Measurements from ENCODE around the gene CAB39. TPM values are rescaled to one million over a fixed set of nuclear protein-coding genes. Genes with fewer than 3 reads are reported as not detected.

The CAB39 gene
- total and polyA plus RNA-seq, 2 of the 8 experiments (the other 6 are each of a cell fraction or from before 2014, with no cell fraction given) = 16.4 to 50.5 TPM

DNA sequence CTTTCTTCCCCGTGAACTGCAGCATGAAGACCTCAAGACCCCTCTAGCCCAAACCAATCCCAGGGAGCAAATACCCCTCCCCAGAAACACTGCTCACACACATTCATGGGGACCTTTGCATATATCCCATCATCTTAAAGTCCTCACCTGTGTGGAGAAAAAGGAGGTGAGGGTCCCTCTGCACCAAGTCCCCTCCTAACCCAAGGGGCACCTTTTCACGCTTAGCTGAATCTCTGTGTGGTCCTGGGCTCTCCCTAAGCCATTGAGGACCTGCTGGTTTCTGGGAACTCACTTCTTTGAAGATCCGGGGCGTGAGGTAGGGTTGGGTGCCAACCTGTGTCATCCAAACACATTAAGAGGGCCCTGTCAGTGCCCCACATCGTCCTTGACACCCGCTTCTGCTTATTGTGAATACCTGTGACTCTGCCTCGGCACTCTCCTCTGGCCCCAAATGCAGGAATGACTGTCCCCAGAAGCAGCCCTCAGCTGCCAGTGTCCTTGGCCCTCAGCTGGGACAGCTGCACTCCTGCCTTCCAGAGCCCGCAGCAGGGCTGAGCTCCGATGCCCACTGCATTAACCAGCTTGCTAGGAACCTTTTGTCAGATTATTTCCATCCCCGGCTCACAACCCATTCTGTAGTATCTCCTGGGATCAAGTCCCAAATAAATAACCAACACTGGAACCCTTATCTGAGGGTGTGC lies 110.8 kb downstream of the CAB39 start:
- no peaks in the 10 kb centered on the region for H3K79me2 ChIP-seq (ENCODE audit: control insufficient read depth in 1 of 2, insufficient read depth in 2 of 2, low read length in 2 of 2)
- peaks cover 0 to 9% (median 5%) of the 10 kb centered on the region in 4 experiments; a peak in 5 of 8 replicates for H3K36me3 ChIP-seq (ENCODE audit: control insufficient read depth in 2 of 4, insufficient read depth in 4 of 4, low read length in 3 of 4)
- H3K27ac ChIP-seq (ENCODE audit: low read depth, low read length) = no peak overlapping the region
- H3K4me2 ChIP-seq (ENCODE audit: insufficient read depth in 1 of 2, low read depth in 2 of 2, low read length in 2 of 2) = no peak overlapping the region
- H3K9me3 ChIP-seq (ENCODE audit: insufficient read depth in 2 of 2, low read depth in 1 of 2, low read length in 1 of 2) = no peaks in the 10 kb centered on the region
- no peak overlapping the region for H2AK5ac ChIP-seq (ENCODE audit: low read depth, low read length)
- H4K5ac ChIP-seq (ENCODE audit: insufficient read length, low read depth, low read length) = no peak overlapping the region
- POLR2A ChIA-PET (ENCODE audit: partially characterized antibody) = interaction anchor here (0.9 to 1.6 kb wide), 3 partner anchors 18 to 111 kb away, joined by 3 to 5 read pairs (median 4); partner anchors contain the start of gene ITM2C
- H3K18ac ChIP-seq (ENCODE audit: extremely low read depth, low read length) = no peak overlapping the region
- H2BK120ac ChIP-seq (replicated peaks; ENCODE audit: low read depth, low read length) = no peak overlapping the region
- no peak overlapping the region for H4K8ac ChIP-seq (ENCODE audit: extremely low read depth, insufficient read depth, low read length)
- 90% methylated on average over 10 of the region's 10 CpGs; no CpG with 5 or more reads in 1 of the 2 experiments for whole genome bisulfite sequencing, 2 experiments (ENCODE audit: extremely low coverage in 1 of 2, insufficient coverage in 1 of 2, insufficient read length in 1 of 2, insufficient replicate concordance in 2 of 2, low coverage in 1 of 2, low lambda C conversion rate in 2 of 2, missing lambda C conversion rate in 1 of 2)
- H3K79me1 ChIP-seq (ENCODE audit: low read depth, low read length) = no peaks in the 10 kb centered on the region
- peaks cover 0 to 3% of the 10 kb centered on the region in 2 experiments for H4K20me1 ChIP-seq (replicated peaks in 1 of 2; ENCODE audit: control insufficient read depth in 1 of 2, insufficient read depth in 2 of 2, low read length in 2 of 2)
- no peak overlapping the region for H2BK20ac ChIP-seq (ENCODE audit: low read length)
- no peak overlapping the region for H2BK15ac ChIP-seq (ENCODE audit: low read length)
- H2AFZ ChIP-seq (ENCODE audit: low read length) = no peak overlapping the region
- no peak overlapping the region for H3K56ac ChIP-seq (replicated peaks; ENCODE audit: insufficient read length, low read depth, low read length)
- CTCF ChIA-PET (ENCODE audit: partially characterized antibody) = interaction anchor here (0.9 to 4.6 kb wide), 43 partner anchors 8 to 553 kb away, joined by 3 to 30 read pairs (median 6); partner anchors contain the start of genes GPR55 and SPATA3
- H3K4me1 ChIP-seq (replicated peaks in 1 of 4; ENCODE audit: control insufficient read depth in 3 of 4, insufficient read depth in 4 of 4, low read length in 3 of 4) = peaks cover 0 to 6% (median 1%) of the 10 kb centered on the region in 4 experiments; a peak in 4 of 7 replicates
- no peak for FAIRE-seq
- no peak for DNase-seq (ENCODE audit: low read depth in 1 of 2, low spot score in 2 of 2)
- H3K27me3 ChIP-seq (replicated peaks in 1 of 4; ENCODE audit: control insufficient read depth in 3 of 4, extremely low read depth in 1 of 4, insufficient read depth in 3 of 4, low read length in 3 of 4) = no peaks in the 10 kb centered on the region; a peak in 2 of 7 replicates
- H2BK5ac ChIP-seq (ENCODE audit: low read depth, low read length) = no peak overlapping the region
- no peak overlapping the region for H3K14ac ChIP-seq (ENCODE audit: insufficient read length)
- no peak overlapping the region for H3K9ac ChIP-seq (replicated peaks in 1 of 4; ENCODE audit: extremely low read depth in 1 of 4, low read depth in 3 of 4, low read length in 3 of 4)
- no peak overlapping the region for H3K4me3 ChIP-seq (ENCODE audit: extremely low read depth in 1 of 4, insufficient read depth in 2 of 4, low read depth in 3 of 4, low read length in 4 of 4)
- no peak overlapping the region for H3K23ac ChIP-seq (ENCODE audit: insufficient read length)
- no peaks in the 10 kb centered on the region for H3K23me2 ChIP-seq (ENCODE audit: low read depth, low read length)
- no peak overlapping the region for H2BK12ac ChIP-seq (ENCODE audit: low read depth, low read length)
- no peak overlapping the region for H3K4ac ChIP-seq (replicated peaks; ENCODE audit: insufficient read length, low read depth, low read length)
- no peak overlapping the region for H4K91ac ChIP-seq (replicated peaks; ENCODE audit: insufficient read length, low read length)
- TF ChIP-seq POLR2AphosphoS5 (IDR thresholded peaks at IDR 0.05; ENCODE audit: low read depth, low read length) (no peak), ASH2L (IDR thresholded peaks at IDR 0.05; ENCODE audit: low read length) (no peak), RAD21 (IDR thresholded peaks at IDR 0.05 in 1 of 2, conservative IDR thresholded peaks at IDR 0.05 in 1 of 2; ENCODE audit: low read depth in 2 of 2, low read length in 2 of 2) (no peak), CHD2 (IDR thresholded peaks at IDR 0.05; ENCODE audit: low read length) (no peak), NANOG (IDR thresholded peaks at IDR 0.05; ENCODE audit: insufficient read depth, low read depth, low read length, poor library complexity, severe bottlenecking) (no peak), ZNF274 (IDR thresholded peaks at IDR 0.05; ENCODE audit: borderline replicate concordance, extremely low read depth, low read length) (no peak), POU5F1 (IDR thresholded peaks at IDR 0.05; ENCODE audit: low read depth, low read length) (no peak), KDM4A (IDR thresholded peaks at IDR 0.05; ENCODE audit: low read depth, low read length, severe bottlenecking) (no peak), TAF7 (optimal IDR thresholded peaks at IDR 0.05; ENCODE audit: borderline replicate concordance, low read depth, low read length) (no peak)
- TF ChIP-seq, protein P1, sequence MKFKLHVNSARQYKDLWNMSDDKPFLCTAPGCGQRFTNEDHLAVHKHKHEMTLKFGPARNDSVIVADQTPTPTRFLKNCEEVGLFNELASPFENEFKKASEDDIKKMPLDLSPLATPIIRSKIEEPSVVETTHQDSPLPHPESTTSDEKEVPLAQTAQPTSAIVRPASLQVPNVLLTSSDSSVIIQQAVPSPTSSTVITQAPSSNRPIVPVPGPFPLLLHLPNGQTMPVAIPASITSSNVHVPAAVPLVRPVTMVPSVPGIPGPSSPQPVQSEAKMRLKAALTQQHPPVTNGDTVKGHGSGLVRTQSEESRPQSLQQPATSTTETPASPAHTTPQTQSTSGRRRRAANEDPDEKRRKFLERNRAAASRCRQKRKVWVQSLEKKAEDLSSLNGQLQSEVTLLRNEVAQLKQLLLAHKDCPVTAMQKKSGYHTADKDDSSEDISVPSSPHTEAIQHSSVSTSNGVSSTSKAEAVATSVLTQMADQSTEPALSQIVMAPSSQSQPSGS (IDR thresholded peaks at IDR 0.05; ENCODE audit: low read length) = no peak

Data from H1 (cell line).